ENCODE data around the gene WIPF2.

Gene WIPF2

DNA sequence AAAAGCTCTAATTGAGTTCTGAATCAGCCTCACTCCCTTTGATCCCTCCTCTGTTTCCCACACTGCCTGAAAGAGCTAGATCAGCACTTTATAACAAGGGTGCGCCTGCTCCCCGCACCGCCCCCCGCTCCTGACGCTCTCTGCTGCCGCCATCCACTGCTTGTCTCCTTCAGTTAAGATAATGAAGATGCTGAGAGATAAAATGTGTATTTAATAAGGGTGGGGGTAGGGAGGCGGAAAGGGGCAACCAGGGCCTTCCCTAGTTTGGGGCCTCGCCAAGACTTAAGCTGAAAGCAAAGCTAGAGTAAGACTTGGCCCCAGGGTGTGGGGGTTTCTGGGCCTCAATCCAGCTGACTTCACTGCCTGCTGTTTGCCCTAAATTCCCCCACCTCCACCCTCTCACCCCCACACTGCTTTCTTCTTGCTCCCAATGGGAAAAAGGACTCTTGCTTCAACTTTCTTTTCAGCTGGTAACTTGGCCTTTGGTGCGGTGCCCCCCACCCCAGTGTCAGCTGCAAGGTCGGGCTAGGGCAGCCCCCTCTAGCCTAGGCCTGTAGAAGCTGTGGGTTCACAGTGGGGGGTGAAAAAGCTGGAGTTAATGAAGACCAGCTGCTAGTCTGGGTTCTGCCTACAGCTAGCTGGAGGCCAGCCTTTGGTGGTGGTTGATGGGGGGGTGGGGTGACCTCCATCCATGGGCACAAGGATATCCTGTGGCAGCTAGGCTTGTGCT lies 88.1 kb downstream of the WIPF2 start (continued):
- TF ChIP-seq, protein P1, sequence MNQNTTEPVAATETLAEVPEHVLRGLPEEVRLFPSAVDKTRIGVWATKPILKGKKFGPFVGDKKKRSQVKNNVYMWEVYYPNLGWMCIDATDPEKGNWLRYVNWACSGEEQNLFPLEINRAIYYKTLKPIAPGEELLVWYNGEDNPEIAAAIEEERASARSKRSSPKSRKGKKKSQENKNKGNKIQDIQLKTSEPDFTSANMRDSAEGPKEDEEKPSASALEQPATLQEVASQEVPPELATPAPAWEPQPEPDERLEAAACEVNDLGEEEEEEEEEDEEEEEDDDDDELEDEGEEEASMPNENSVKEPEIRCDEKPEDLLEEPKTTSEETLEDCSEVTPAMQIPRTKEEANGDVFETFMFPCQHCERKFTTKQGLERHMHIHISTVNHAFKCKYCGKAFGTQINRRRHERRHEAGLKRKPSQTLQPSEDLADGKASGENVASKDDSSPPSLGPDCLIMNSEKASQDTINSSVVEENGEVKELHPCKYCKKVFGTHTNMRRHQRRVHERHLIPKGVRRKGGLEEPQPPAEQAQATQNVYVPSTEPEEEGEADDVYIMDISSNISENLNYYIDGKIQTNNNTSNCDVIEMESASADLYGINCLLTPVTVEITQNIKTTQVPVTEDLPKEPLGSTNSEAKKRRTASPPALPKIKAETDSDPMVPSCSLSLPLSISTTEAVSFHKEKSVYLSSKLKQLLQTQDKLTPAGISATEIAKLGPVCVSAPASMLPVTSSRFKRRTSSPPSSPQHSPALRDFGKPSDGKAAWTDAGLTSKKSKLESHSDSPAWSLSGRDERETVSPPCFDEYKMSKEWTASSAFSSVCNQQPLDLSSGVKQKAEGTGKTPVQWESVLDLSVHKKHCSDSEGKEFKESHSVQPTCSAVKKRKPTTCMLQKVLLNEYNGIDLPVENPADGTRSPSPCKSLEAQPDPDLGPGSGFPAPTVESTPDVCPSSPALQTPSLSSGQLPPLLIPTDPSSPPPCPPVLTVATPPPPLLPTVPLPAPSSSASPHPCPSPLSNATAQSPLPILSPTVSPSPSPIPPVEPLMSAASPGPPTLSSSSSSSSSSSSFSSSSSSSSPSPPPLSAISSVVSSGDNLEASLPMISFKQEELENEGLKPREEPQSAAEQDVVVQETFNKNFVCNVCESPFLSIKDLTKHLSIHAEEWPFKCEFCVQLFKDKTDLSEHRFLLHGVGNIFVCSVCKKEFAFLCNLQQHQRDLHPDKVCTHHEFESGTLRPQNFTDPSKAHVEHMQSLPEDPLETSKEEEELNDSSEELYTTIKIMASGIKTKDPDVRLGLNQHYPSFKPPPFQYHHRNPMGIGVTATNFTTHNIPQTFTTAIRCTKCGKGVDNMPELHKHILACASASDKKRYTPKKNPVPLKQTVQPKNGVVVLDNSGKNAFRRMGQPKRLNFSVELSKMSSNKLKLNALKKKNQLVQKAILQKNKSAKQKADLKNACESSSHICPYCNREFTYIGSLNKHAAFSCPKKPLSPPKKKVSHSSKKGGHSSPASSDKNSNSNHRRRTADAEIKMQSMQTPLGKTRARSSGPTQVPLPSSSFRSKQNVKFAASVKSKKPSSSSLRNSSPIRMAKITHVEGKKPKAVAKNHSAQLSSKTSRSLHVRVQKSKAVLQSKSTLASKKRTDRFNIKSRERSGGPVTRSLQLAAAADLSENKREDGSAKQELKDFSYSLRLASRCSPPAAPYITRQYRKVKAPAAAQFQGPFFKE (tag by site-specific recombination; IDR thresholded peaks at IDR 0.05; ENCODE audit: borderline replicate concordance) = no peak
- TF ChIP-seq ZSCAN16 (tag by site-specific recombination; IDR thresholded peaks at IDR 0.05) (no peak), ZBTB21 (tag by site-specific recombination; IDR thresholded peaks at IDR 0.05) (no peak), ZNF266 (tag by site-specific recombination; IDR thresholded peaks at IDR 0.05; ENCODE audit: low read depth) (no peak), FEZF1 (tag by site-specific recombination; IDR thresholded peaks at IDR 0.05) (peak; percentile 54; the same call in 1 of the 2 replicates), SETDB1 (IDR thresholded peaks at IDR 0.05; ENCODE audit: insufficient read length, low read length) (no peak), ZNF626 (tag by site-specific recombination; IDR thresholded peaks at IDR 0.05) (no peak), ZNF292 (tag by site-specific recombination; IDR thresholded peaks at IDR 0.05; ENCODE audit: borderline replicate concordance, low read depth) (no peak), ZNF211 (tag by site-specific recombination; IDR thresholded peaks at IDR 0.05; ENCODE audit: low read depth) (no peak), GLIS1 (tag by site-specific recombination; IDR thresholded peaks at IDR 0.05) (peak; percentile 98), ZNF274 (IDR thresholded peaks at IDR 0.05; ENCODE audit: low read length) (no peak), ZNF274 (tag by site-specific recombination; IDR thresholded peaks at IDR 0.05; ENCODE audit: borderline replicate concordance) (no peak), MYNN (tag by site-specific recombination; IDR thresholded peaks at IDR 0.05; ENCODE audit: borderline replicate concordance) (no peak), ZNF510 (tag by site-specific recombination; IDR thresholded peaks at IDR 0.05; ENCODE audit: insufficient replicate concordance) (no peak), ZNF548 (tag by site-specific recombination; IDR thresholded peaks at IDR 0.05) (no peak), ZNF639 (tag by site-specific recombination; IDR thresholded peaks at IDR 0.05) (no peak), ZSCAN5A (tag by site-specific recombination; IDR thresholded peaks at IDR 0.05) (no peak), ZNF324 (tag by site-specific recombination; IDR thresholded peaks at IDR 0.05) (no peak; the same call in 1 of the 2 replicates), ZNF121 (tag by site-specific recombination; IDR thresholded peaks at IDR 0.05) (no peak), HOXA7 (CRISPR knock-in tag; IDR thresholded peaks at IDR 0.05; ENCODE audit: borderline replicate concordance) (no peak), ZNF391 (tag by site-specific recombination; IDR thresholded peaks at IDR 0.05; ENCODE audit: borderline replicate concordance, low read depth) (no peak), ZNF350 (tag by site-specific recombination; IDR thresholded peaks at IDR 0.05) (no peak), ZNF830 (tag by site-specific recombination; IDR thresholded peaks at IDR 0.05; ENCODE audit: low read depth) (no peak), ZNF132 (tag by site-specific recombination; IDR thresholded peaks at IDR 0.05; ENCODE audit: borderline replicate concordance) (no peak)
- TF ChIP-seq, protein P2, sequence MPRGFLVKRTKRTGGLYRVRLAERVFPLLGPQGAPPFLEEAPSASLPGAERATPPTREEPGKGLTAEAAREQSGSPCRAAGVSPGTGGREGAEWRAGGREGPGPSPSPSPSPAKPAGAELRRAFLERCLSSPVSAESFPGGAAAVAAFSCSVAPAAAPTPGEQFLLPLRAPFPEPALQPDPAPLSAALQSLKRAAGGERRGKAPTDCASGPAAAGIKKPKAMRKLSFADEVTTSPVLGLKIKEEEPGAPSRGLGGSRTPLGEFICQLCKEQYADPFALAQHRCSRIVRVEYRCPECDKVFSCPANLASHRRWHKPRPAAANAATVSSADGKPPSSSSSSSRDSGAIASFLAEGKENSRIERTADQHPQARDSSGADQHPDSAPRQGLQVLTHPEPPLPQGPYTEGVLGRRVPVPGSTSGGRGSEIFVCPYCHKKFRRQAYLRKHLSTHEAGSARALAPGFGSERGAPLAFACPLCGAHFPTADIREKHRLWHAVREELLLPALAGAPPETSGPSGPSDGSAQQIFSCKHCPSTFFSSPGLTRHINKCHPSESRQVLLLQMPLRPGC (tag by site-specific recombination; IDR thresholded peaks at IDR 0.05) = no peak
- TF ChIP-seq, protein P3, sequence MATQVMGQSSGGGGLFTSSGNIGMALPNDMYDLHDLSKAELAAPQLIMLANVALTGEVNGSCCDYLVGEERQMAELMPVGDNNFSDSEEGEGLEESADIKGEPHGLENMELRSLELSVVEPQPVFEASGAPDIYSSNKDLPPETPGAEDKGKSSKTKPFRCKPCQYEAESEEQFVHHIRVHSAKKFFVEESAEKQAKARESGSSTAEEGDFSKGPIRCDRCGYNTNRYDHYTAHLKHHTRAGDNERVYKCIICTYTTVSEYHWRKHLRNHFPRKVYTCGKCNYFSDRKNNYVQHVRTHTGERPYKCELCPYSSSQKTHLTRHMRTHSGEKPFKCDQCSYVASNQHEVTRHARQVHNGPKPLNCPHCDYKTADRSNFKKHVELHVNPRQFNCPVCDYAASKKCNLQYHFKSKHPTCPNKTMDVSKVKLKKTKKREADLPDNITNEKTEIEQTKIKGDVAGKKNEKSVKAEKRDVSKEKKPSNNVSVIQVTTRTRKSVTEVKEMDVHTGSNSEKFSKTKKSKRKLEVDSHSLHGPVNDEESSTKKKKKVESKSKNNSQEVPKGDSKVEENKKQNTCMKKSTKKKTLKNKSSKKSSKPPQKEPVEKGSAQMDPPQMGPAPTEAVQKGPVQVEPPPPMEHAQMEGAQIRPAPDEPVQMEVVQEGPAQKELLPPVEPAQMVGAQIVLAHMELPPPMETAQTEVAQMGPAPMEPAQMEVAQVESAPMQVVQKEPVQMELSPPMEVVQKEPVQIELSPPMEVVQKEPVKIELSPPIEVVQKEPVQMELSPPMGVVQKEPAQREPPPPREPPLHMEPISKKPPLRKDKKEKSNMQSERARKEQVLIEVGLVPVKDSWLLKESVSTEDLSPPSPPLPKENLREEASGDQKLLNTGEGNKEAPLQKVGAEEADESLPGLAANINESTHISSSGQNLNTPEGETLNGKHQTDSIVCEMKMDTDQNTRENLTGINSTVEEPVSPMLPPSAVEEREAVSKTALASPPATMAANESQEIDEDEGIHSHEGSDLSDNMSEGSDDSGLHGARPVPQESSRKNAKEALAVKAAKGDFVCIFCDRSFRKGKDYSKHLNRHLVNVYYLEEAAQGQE (tag by site-specific recombination; IDR thresholded peaks at IDR 0.05) = no peak
